GM23338 (cell line): ENCODE data around the gene AKAP13. TPM values are rescaled to one million over a fixed set of nuclear protein-coding genes. Genes with fewer than 3 reads are reported as not detected.

Source experiments
- ATAC-seq: fragments of 200-7000 bp; cut with Tn5 transposase; 3 replicates; pipeline ENCODE4 v1.9.1; 2020
- DNase-seq: peaks from one replicate; pipeline ENCODE4 v3.0.0-alpha.2; 2015; ENCODE audit warnings: low spot score
- H2AFZ ChIP-seq: fragments of 200-600 bp; sonication (generic); 2 replicates; pipeline ENCODE4 v1.8.0; 2016; ENCODE audit warnings: antibody characterized with exemption, mild to moderate bottlenecking, moderate library complexity
- H3F3A ChIP-seq: fragments of 200-600 bp; sonication (generic); replicated peaks from 2 replicates; pipeline ENCODE4 v1.8.0; 2017; ENCODE audit warnings: antibody characterized with exemption, mixed run types, low read depth
- H3K27ac ChIP-seq: fragments of 200-600 bp; sonication (generic); 2 replicates; pipeline ENCODE4 v1.6.1; 2016; ENCODE audit warnings: low read depth
- H3K27me3 ChIP-seq: fragments of 200-600 bp; sonication (generic); 2 replicates; pipeline ENCODE4 v1.8.0; 2016; ENCODE audit warnings: mild to moderate bottlenecking, mixed run types, moderate library complexity; ENCODE audit not compliant: insufficient read depth
- H3K36me3 ChIP-seq: fragments of 200-600 bp; sonication (generic); 2 replicates; pipeline ENCODE4 v1.8.0; 2016; ENCODE audit warnings: mild to moderate bottlenecking; ENCODE audit not compliant: insufficient read depth
- H3K4me1 ChIP-seq: fragments of 200-600 bp; sonication (generic); 2 replicates; pipeline ENCODE4 v1.8.0; 2016; ENCODE audit warnings: mild to moderate bottlenecking, moderate library complexity; ENCODE audit not compliant: insufficient read depth
- H3K4me2 ChIP-seq: fragments of 200-600 bp; sonication (generic); 2 replicates; pipeline ENCODE4 v1.7.1; 2017; ENCODE audit warnings: mixed run types
- H3K4me3 ChIP-seq: fragments of 200-600 bp; sonication (generic); 2 replicates; pipeline ENCODE4 v1.6.1; 2016; ENCODE audit warnings: mixed run types
- H3K79me2 ChIP-seq: fragments of 200-600 bp; sonication (generic); replicated peaks from 2 replicates; pipeline ENCODE4 v1.8.0; 2017; ENCODE audit warnings: mild to moderate bottlenecking; ENCODE audit not compliant: insufficient read depth
- H3K9me2 ChIP-seq: fragments of 200-600 bp; sonication (generic); 2 replicates; pipeline ENCODE4 v1.8.0; 2017; ENCODE audit not compliant: insufficient read depth
- H4K20me1 ChIP-seq: fragments of 200-600 bp; sonication (generic); replicated peaks from 2 replicates; pipeline ENCODE4 v1.8.0; 2017; ENCODE audit warnings: mild to moderate bottlenecking; ENCODE audit not compliant: insufficient read depth
- H3K27ac Mint-ChIP-seq: 2 replicates; pipeline ENCODE4 v1.8.0; 2020; ENCODE audit warnings: inconsistent platforms, mild to moderate bottlenecking, moderate library complexity, mixed read lengths
- H3K27me3 Mint-ChIP-seq: 3 replicates; pipeline ENCODE4 v1.8.0; 2022; ENCODE audit warnings: low read depth, mild to moderate bottlenecking, moderate library complexity, mixed read lengths, inconsistent platforms; ENCODE audit not compliant: insufficient read depth, poor library complexity
- H3K36me3 Mint-ChIP-seq: 3 replicates; pipeline ENCODE4 v1.8.0; 2021; ENCODE audit warnings: low read depth, mild to moderate bottlenecking, inconsistent platforms, moderate library complexity, mixed read lengths
- H3K4me1 Mint-ChIP-seq: 3 replicates; pipeline ENCODE4 v1.8.0; 2020; ENCODE audit warnings: mild to moderate bottlenecking, inconsistent platforms, mixed read lengths
- H3K4me3 Mint-ChIP-seq: 3 replicates; pipeline ENCODE4 v1.8.0; 2021; ENCODE audit warnings: moderate library complexity, mild to moderate bottlenecking, inconsistent platforms, mixed read lengths
- H3K9me3 Mint-ChIP-seq: 3 replicates; pipeline ENCODE4 v1.8.0; 2020; ENCODE audit warnings: moderate library complexity, mild to moderate bottlenecking, inconsistent platforms, mixed read lengths
- CTCF ChIP-seq, 2 experiments: fragments of 200-600 bp in 1 of 2; sonication (generic) in 1 of 2; conservative IDR thresholded peaks; 2 replicates each; pipeline versions ENCODE4 v1.5.1 to v1.6.1; 2016 to 2017; ENCODE audit warnings: antibody characterized with exemption in 2 of 2, low read depth in 2 of 2, mild to moderate bottlenecking in 2 of 2, moderate library complexity in 1 of 2
- ETS1 ChIP-seq: IDR thresholded peaks from 2 replicates; pipeline ENCODE4 v1.6.1; 2016; ENCODE audit warnings: antibody characterized with exemption
- JUNB ChIP-seq: IDR thresholded peaks from one replicate; pipeline ENCODE4 v1.6.1; 2016; ENCODE audit warnings: antibody characterized with exemption; ENCODE audit not compliant: unreplicated experiment
- NANOG ChIP-seq: IDR thresholded peaks from 2 replicates; pipeline ENCODE4 v1.6.1; 2016; ENCODE audit warnings: antibody characterized with exemption, borderline replicate concordance
- POLR2AphosphoS5 ChIP-seq: IDR thresholded peaks from 2 replicates; pipeline ENCODE4 v1.6.1; 2016; ENCODE audit warnings: antibody characterized with exemption, low read depth
- REST ChIP-seq: IDR thresholded peaks from one replicate; pipeline ENCODE4 v1.6.1; 2018; ENCODE audit warnings: antibody characterized with exemption; ENCODE audit not compliant: unreplicated experiment
- STAT1 ChIP-seq: IDR thresholded peaks from one replicate; pipeline ENCODE4 v1.6.1; 2016; ENCODE audit warnings: antibody characterized with exemption; ENCODE audit not compliant: unreplicated experiment
- ZNF114 ChIP-seq: fragments of 250-450 bp; sonication (Bioruptor Pico); IDR thresholded peaks from 2 replicates; pipeline ENCODE4 v1.5.0; 2020; ENCODE audit warnings: mild to moderate bottlenecking, moderate library complexity
- ZNF331 ChIP-seq: fragments of 250-450 bp; sonication (Bioruptor Pico); IDR thresholded peaks from 2 replicates; pipeline ENCODE4 v1.5.0; 2020; ENCODE audit warnings: low read depth, mild to moderate bottlenecking, moderate library complexity
- polyA plus RNA-seq: library from polyadenylated mRNA; unstranded; fragments of >200 nt; fragmentation: Nextera tagmentation; extraction: Ambion mirVana; gene quantifications from 2 replicates; pipeline ENCODE4 v1.2.1, GENCODE V29; 2016
- total RNA-seq: library from RNA; depleted of rRNA; stranded (reverse); fragments of >200 nt; shearing (Covaris generic); gene quantifications from 2 replicates; pipeline ENCODE4 v1.2.3, GENCODE V29; 2014

AKAP13 gene
- total and polyA plus RNA-seq, 2 experiments from 2014 or later, result 46.2 to 60.7 TPM

- TF ChIP-seq REST (no peak), ZNF114 (no peak)
These were observed 35.4 kb downstream of the AKAP13 start (continued) for GRCh38 chr15:85415783-85416182.

GRCh38 chr15:85417276-85417675 is 36.9 kb downstream of the AKAP13 start:
- Mint-ChIP-seq H3K4me3 (no peak overlapping the region), H3K36me3 (no peaks in the 10 kb centered on the region), H3K27ac (no peak overlapping the region), H3K4me1 (peaks cover 31% of the 10 kb centered on the region), H3K27me3 (peaks cover 2% of the 10 kb centered on the region), H3K9me3 (no peaks in the 10 kb centered on the region)
- no peak for ATAC-seq
- no peak overlapping the region for H2AFZ ChIP-seq
- peaks cover 14% of the 10 kb centered on the region for H3K4me1 ChIP-seq
- H3K9me2 ChIP-seq, result no peaks in the 10 kb centered on the region
- H3K4me3 ChIP-seq, result no peak overlapping the region
- H3K4me2 ChIP-seq, result no peak overlapping the region
- no peak overlapping the region for H3K27ac ChIP-seq
- H4K20me1 ChIP-seq, result peaks cover 36% of the 10 kb centered on the region
- no peaks in the 10 kb centered on the region for H3F3A ChIP-seq
- no peak for DNase-seq
- H3K79me2 ChIP-seq, result peaks cover 97% of the 10 kb centered on the region
- no peaks in the 10 kb centered on the region for H3K27me3 ChIP-seq
- H3K36me3 ChIP-seq, result no peaks in the 10 kb centered on the region
- TF ChIP-seq POLR2AphosphoS5 (no peak), ZNF114 (no peak), ETS1 (no peak), NANOG (no peak), STAT1 (no peak), CTCF (conservative IDR thresholded peaks at IDR 0.05; ENCODE audit: low read depth in 2 of 2) (no peak), JUNB (no peak), REST (no peak), ZNF331 (CRISPR knock-in tag) (no peak)
